Activated T-cell treated with anti-CD3 and anti-CD28 coated beads, Interleukin-2, amount 50 U/mL, for 72 hours (primary cell): Measurements from ENCODE around the gene HBG2. TPM values are rescaled to one million over a fixed set of nuclear protein-coding genes. Genes with fewer than 3 reads are reported as not detected.
"Not testable (repeated sequence)": the region's sequence is repeated elsewhere in the genome, so short reads cannot be mapped to it uniquely, and the experiment has no call there.

Experiments used
- ATAC-seq, 2 donors: fragments of 150-1000 bp; cut with Tn5 transposase; replicated peaks in 1 of 2; 2 replicates each; pipeline ENCODE4 v1.10.0; 2021; ENCODE audit warnings: moderate library complexity in 2 of 2, mild to moderate bottlenecking in 1 of 2
- DNase-seq, 2 donors: peaks; one replicate each; pipeline ENCODE4 v3.0.0; 2021 to 2022; ENCODE audit warnings: mixed read lengths in 1 of 2
- H3K27ac Mint-ChIP-seq: one replicate; pipeline ENCODE4 v1.8.0; 2022; ENCODE audit warnings: mild to moderate bottlenecking, moderate library complexity, mixed read lengths
- H3K27me3 Mint-ChIP-seq: one replicate; pipeline ENCODE4 v1.8.0; 2022; ENCODE audit warnings: low read depth, mixed read lengths
- H3K36me3 Mint-ChIP-seq, 2 donors: one replicate each; pipeline ENCODE4 v1.8.0; 2022; ENCODE audit warnings: mixed read lengths in 2 of 2, mild to moderate bottlenecking in 1 of 2; ENCODE audit not compliant: insufficient read depth in 2 of 2
- H3K4me1 Mint-ChIP-seq: one replicate; pipeline ENCODE4 v1.8.0; 2022; ENCODE audit warnings: low read depth, mixed read lengths
- H3K4me3 Mint-ChIP-seq, 2 donors: one replicate each; pipeline ENCODE4 v1.8.0; 2022; ENCODE audit warnings: mild to moderate bottlenecking in 2 of 2, mixed read lengths in 2 of 2, moderate library complexity in 2 of 2
- H3K9me3 Mint-ChIP-seq, 2 donors: one replicate each; pipeline ENCODE4 v1.8.0; 2022; ENCODE audit warnings: mixed read lengths in 2 of 2
- total RNA-seq, 2 donors: library from RNA; stranded (reverse); gene quantifications; one replicate each; pipeline ENCODE4 v1.2.3, GENCODE V29; 2022

Gene HBG2
- not detected for total RNA-seq

DNA sequence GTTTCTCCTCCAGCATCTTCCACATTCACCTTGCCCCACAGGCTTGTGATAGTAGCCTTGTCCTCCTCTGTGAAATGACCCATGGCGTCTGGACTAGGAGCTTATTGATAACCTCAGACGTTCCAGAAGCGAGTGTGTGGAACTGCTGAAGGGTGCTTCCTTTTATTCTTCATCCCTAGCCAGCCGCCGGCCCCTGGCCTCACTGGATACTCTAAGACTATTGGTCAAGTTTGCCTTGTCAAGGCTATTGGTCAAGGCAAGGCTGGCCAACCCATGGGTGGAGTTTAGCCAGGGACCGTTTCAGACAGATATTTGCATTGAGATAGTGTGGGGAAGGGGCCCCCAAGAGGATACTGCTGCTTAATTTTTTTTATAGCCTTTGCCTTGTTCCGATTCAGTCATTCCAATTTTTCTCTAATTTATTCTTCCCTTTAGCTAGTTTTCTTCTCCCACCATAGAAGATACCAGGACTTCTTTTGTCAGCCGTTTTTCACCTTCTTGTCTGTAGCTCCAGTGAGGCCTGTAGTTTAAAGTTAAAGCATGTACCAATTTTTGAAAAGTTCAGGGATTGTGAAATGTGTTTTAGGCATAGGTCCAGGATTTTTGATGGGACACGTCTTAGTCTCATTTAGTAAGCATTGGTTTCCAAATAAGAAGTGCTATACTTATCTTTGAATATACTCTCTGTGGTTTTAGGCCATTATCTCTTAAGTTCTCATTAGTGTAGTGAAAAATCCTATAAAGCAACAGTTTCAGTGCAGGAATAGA, at the start of gene HBG2:
TSS of gene HBG2 (minus strand) at position 136 of the 768 bp plus-strand sequence. CDS start at position 83, 53 bp downstream.
- not testable (repeated sequence) for H3K27ac Mint-ChIP-seq, DNase-seq, H3K4me3 Mint-ChIP-seq, ATAC-seq, H3K36me3 Mint-ChIP-seq, H3K27me3 Mint-ChIP-seq, H3K4me1 Mint-ChIP-seq, H3K9me3 Mint-ChIP-seq

- no peak for ATAC-seq
- Mint-ChIP-seq H3K9me3 (no peaks in the 10 kb centered on the region), H3K36me3 (no peaks in the 10 kb centered on the region), H3K4me1 (no peaks in the 10 kb centered on the region), H3K27me3 (peaks cover 12% of the 10 kb centered on the region), H3K4me3 (no peak overlapping the region), H3K27ac (no peak overlapping the region)
- DNase-seq = no peak
Measured at GRCh38 chr11:5304046-5304445, 49.5 kb upstream of the HBG2 start.

- Mint-ChIP-seq H3K27ac (no peak overlapping the region), H3K4me3 (no peak overlapping the region), H3K36me3 (no peaks in the 10 kb centered on the region), H3K4me1 (no peaks in the 10 kb centered on the region), H3K27me3 (peaks cover 12% of the 10 kb centered on the region), H3K9me3 (no peaks in the 10 kb centered on the region)
- DNase-seq (no peak), ATAC-seq (no peak)
Measured at GRCh38 chr11:5303626-5304025, 49.0 kb upstream of the HBG2 start.

DNA sequence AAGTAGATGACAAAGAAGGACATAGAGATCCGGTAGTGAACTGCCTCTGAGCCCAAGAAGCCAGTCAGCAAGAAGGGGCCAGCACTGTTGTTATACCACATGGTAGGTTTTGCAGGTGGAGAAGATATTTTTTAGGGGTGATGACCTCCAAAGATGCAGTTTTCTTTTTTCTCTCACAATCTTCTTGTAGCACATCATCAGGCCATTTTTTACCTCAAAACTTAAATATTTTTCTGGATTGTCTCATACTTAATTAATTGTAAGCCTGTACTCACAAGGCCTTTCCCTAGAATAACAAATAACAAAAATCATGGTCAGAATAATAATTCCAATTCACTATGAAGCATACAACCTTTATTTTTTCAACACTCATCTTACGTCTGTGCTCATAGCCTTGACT, 47.3 kb upstream of the HBG2 start, which contains the start of gene OR51B4:
TSS of gene OR51B4 (minus strand) at position 101 of the 400 bp plus-strand sequence. CDS start at position 101, 0 bp downstream.
- H3K36me3 Mint-ChIP-seq = no peaks in the 10 kb centered on the region
- no peaks in the 10 kb centered on the region for H3K9me3 Mint-ChIP-seq
- H3K4me3 Mint-ChIP-seq = no peak within 1 kb of the TSS
- ATAC-seq = no peak
- no peak within 1 kb of the TSS for H3K27ac Mint-ChIP-seq
- no peaks in the 10 kb centered on the region for H3K4me1 Mint-ChIP-seq
- no peak for DNase-seq
- peaks cover 6% of the 10 kb centered on the region for H3K27me3 Mint-ChIP-seq

DNA sequence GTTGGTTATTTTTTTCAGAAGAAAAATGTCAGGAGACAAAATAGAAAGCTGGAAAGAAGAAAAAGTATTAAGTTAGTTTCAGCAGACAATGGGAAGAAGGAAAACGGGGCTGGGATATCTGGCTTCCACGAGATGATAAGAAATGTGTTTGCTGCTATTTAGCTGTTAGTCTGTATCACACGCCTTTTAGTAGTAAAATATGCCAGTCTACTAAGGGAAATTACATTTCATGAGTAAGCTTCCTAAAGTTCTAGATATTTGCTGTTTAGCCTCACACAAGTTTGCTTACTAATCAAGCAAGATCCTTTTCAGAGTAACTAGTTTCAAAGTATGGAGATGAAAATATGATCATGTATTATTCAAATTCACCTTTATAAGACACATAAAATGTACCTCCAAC, 45.7 kb upstream of the HBG2 start:
- Mint-ChIP-seq H3K36me3 (no peaks in the 10 kb centered on the region), H3K4me3 (no peak overlapping the region), H3K27ac (no peak overlapping the region), H3K4me1 (no peaks in the 10 kb centered on the region), H3K9me3 (no peaks in the 10 kb centered on the region), H3K27me3 (peaks cover 6% of the 10 kb centered on the region)
- DNase-seq = no peak
- ATAC-seq = no peak

DNA sequence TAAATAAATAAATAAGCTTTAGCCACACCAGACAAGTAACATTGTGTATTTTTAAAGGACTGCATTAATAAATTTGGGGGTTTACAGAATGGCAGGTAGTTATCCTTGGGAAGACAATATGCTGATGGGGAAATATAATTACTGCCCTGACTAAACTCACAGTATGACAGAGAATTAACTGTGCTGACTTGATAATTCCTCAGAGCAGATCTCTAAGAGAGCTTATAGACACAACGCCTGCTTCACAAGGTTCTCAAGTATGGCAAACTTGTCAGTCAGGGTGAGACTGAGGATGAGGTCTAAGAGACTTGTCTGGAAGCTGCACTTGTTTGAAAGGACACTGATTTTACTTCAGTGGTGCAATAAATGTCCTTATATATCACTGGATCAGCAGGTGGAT, 43.9 kb upstream of the HBG2 start:
- Mint-ChIP-seq H3K4me1 (no peaks in the 10 kb centered on the region), H3K9me3 (no peaks in the 10 kb centered on the region), H3K27me3 (peaks cover 6% of the 10 kb centered on the region), H3K27ac (no peak overlapping the region), H3K36me3 (no peaks in the 10 kb centered on the region), H3K4me3 (no peak overlapping the region)
- DNase-seq = no peak
- no peak for ATAC-seq

DNA sequence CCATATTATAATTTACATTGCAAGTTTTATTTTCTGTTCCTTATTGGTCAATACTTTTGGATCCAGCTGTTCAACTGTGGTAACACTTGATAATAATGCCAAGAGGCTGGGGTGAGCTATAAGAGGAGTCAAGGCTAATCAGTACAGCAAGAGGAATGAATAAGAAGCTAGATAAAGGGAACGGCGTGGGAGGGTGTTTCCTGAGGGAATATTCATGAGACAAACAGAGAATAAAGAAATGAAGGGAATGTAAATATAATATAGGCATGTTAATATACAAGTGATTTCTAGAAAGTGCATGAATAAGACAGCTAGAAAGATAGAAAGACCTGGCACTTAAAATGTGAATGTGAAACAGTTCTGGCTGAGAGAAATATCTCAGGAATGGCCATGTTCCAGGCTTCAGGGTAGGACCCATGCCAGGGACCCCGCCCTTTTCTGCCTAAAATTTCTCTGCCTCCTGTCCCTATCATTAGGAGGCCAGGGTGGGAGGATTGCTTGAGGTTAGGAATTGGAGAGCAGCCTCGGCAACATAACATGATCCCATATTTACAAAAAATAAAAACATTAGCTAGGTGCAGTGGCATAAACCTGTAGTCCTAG, 43.2 kb upstream of the HBG2 start:
- Mint-ChIP-seq H3K4me1 (no peaks in the 10 kb centered on the region), H3K9me3 (no peaks in the 10 kb centered on the region), H3K27ac (no peak overlapping the region), H3K27me3 (peaks cover 6% of the 10 kb centered on the region), H3K4me3 (no peak overlapping the region), H3K36me3 (no peaks in the 10 kb centered on the region)
- DNase-seq = no peak
- no peak for ATAC-seq

DNA sequence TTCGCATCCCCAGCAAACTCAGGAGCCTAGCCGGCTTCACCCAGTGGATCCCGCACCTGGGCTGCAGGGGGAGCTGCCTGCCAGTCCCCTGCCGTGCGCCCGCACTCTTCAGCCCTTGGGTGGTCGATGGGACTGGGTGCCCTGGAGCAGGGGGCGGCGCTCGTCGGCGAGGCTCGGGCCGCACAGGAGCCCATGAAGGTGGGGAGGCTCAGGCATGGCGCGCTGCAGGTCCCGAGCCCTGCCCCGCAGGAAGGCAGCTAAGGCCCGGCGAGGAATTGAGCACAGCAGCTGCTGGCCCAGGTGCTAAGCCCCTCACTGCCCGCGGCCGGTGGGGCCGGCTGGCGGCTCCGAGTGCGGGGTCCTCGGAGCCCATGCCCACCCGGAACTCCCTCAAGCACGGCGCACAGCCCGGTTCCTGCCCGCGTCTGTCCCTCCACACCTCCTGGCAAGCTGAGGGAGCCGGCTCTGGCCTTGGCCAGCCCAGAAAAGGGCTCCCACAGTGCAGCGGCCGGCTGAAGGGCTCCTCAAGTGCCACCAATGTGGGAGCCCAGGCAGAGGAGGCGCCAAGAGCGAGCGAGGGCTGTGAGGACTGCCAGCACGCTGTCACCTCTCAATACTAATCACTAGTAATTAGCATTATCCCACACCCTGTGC, 39.9 kb upstream of the HBG2 start:
- not testable (repeated sequence) for H3K27ac Mint-ChIP-seq, H3K4me3 Mint-ChIP-seq, DNase-seq, ATAC-seq, H3K9me3 Mint-ChIP-seq, H3K36me3 Mint-ChIP-seq, H3K4me1 Mint-ChIP-seq, H3K27me3 Mint-ChIP-seq

- Mint-ChIP-seq H3K36me3 (no peaks in the 10 kb centered on the region), H3K9me3 (no peaks in the 10 kb centered on the region), H3K4me1 (no peaks in the 10 kb centered on the region), H3K4me3 (no peak overlapping the region), H3K27ac (no peak overlapping the region), H3K27me3 (no peaks in the 10 kb centered on the region)
- ATAC-seq (no peak), DNase-seq (no peak)
Measured at GRCh38 chr11:5293028-5293427, 38.4 kb upstream of the HBG2 start.

DNA sequence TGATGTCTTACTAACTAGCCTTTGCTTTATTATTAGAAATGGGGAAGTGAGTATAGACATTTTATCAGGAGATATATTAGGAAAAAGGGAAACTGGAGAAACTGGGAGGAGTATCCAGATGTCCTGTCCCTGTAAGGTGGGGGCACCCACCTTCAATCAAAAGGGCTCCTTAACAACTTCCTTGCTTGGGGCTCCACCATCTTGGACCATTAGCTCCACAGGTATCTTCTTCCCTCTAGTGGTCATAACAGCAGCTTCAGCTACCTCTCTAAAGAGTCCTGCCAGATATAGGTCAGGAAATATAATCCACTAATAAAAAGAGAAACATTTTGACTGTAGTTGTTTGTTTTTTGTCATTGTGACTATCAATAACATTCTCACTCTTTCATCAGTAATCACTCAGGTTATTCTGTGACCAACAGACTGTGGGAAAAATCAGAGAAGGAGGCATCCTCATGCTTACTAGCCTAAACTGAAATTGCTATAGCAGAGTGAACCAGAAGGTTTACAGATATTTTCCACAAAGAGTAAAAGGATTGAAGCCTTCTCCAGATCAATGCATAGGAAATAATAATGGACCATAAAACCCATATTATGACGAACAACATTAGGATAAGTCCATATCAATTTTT, 36.7 kb upstream of the HBG2 start:
- DNase-seq (no peak), ATAC-seq (peak; percentile 35 to 49)
- no peak overlapping the region for H3K27ac Mint-ChIP-seq
- H3K36me3 Mint-ChIP-seq = no peaks in the 10 kb centered on the region
- no peak overlapping the region for H3K4me3 Mint-ChIP-seq
- no peaks in the 10 kb centered on the region for H3K27me3 Mint-ChIP-seq
- no peaks in the 10 kb centered on the region for H3K9me3 Mint-ChIP-seq
- no peaks in the 10 kb centered on the region for H3K4me1 Mint-ChIP-seq

DNA sequence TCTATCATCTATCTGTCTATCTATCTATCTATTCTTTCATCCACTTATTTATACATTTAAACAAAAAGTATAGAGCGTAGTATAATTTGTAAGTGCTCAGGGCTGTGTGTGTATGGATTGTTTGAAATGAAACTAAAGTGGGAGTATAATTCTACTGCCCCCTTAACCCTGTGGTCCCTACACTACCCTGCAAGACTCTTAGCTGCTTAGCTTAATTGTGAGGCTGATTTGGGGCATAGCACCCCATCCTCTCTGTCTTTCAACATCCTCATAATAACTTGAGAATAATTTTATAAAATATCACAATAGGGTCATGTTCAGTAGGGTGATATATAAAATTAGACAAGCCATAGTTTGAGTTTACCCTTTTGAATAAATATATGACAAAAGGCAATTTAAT, 35.5 kb upstream of the HBG2 start:
- DNase-seq (no peak), ATAC-seq (no peak)
- Mint-ChIP-seq H3K9me3 (no peaks in the 10 kb centered on the region), H3K27me3 (no peaks in the 10 kb centered on the region), H3K4me1 (no peaks in the 10 kb centered on the region), H3K27ac (no peak overlapping the region), H3K36me3 (no peaks in the 10 kb centered on the region), H3K4me3 (no peak overlapping the region)

DNA sequence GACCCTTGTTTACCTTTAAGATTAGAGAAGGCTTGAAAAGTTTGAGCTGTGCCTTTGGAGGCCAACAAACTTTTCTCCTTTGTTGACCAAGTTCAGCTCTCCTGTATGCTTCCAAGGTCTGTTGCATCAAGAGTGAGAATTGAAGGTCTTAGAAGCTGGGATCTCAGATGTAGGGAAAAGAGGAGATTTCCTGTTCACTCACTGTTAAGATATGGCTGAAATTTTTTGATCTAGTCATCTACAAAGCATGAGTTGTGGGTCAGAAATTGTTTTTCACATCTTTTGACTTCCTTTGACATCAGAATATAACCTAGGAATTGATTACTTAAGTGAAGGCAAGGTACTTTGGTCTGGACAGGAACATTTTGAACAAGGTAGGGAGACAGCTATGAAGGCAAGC, 35.1 kb upstream of the HBG2 start:
- H3K27ac Mint-ChIP-seq = no peak overlapping the region
- no peak overlapping the region for H3K4me3 Mint-ChIP-seq
- no peaks in the 10 kb centered on the region for H3K4me1 Mint-ChIP-seq
- ATAC-seq (no peak), DNase-seq (no peak)
- no peaks in the 10 kb centered on the region for H3K9me3 Mint-ChIP-seq
- H3K27me3 Mint-ChIP-seq = no peaks in the 10 kb centered on the region
- no peaks in the 10 kb centered on the region for H3K36me3 Mint-ChIP-seq

DNA sequence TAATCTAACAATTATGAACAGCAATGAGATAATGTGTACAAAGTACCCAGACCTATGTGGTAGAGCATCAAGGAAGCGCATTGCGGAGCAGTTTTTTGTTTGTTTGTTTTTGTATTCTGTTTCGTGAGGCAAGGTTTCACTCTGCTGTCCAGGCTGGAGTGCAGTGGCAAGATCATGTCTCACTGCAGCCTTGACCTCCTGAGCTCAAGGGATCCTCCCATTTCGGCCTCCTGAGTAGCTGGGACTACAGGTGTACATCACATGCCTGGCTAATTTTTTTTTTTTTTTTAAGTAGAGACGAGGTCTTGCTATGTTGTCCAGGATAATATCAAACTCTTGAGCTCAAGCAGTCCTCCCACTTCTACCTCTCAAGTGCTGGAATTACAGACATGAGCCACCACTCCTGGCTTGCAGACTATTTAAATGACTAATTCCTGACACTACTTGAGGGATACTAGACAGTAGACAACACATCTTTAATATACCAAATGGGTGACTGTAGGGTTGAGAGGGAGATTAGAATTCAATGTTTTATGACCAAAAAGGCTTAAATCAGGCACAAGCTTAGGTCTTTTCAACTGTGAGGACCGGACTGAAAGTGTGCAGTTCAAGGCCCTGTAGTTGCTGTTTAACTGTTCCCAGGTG, 34.4 kb upstream of the HBG2 start:
- ATAC-seq (no peak), DNase-seq (no peak)
- H3K27me3 Mint-ChIP-seq = no peaks in the 10 kb centered on the region
- H3K4me3 Mint-ChIP-seq = no peak overlapping the region
- H3K9me3 Mint-ChIP-seq = no peaks in the 10 kb centered on the region
- H3K36me3 Mint-ChIP-seq = no peaks in the 10 kb centered on the region
- H3K4me1 Mint-ChIP-seq = no peaks in the 10 kb centered on the region
- no peak overlapping the region for H3K27ac Mint-ChIP-seq
